HepG2 (cell line): Measurements from ENCODE around the gene FUBP3.

Experiments used
- CREM ChIP-seq, 2 experiments: sonication (generic) in 1 of 2; formaldehyde crosslinking in 1 of 2; IDR thresholded peaks; 2 replicates each; pipeline versions ENCODE4 v1.4.0 to v1.6.1; 2016 to 2020; ENCODE audit warnings: antibody characterized with exemption in 1 of 2, mild to moderate bottlenecking in 1 of 2, missing genetic modification reagents in 1 of 2
- HOXD1 ChIP-seq: sonication (generic); formaldehyde crosslinking; IDR thresholded peaks from 2 replicates; pipeline ENCODE4 v1.5.0; 2020; ENCODE audit warnings: missing genetic modification reagents
- MTA3 ChIP-seq: sonication (generic); formaldehyde crosslinking; IDR thresholded peaks from 2 replicates; pipeline ENCODE4 v1.4.0; 2020; ENCODE audit warnings: missing genetic modification reagents
- NFIC ChIP-seq: IDR thresholded peaks from 2 replicates; pipeline ENCODE4 v1.6.1; 2012; ENCODE audit warnings: mild to moderate bottlenecking, low read length, inconsistent platforms
- NFRKB ChIP-seq: fragments of 450-650 bp; IDR thresholded peaks from 2 replicates; pipeline ENCODE4 v1.6.1; 2017
- POLR2A ChIP-seq, 2 experiments: IDR thresholded peaks; 2 replicates each; pipeline ENCODE4 v1.6.1; 2011; ENCODE audit warnings: low read depth in 2 of 2, low read length in 2 of 2, mild to moderate bottlenecking in 1 of 2, moderate library complexity in 1 of 2; ENCODE audit not compliant: insufficient read depth in 1 of 2
- SP4 ChIP-seq: sonication (generic); formaldehyde crosslinking; IDR thresholded peaks from 2 replicates; pipeline ENCODE4 v1.8.1; 2023; ENCODE audit warnings: mild to moderate bottlenecking, missing genetic modification reagents
- ZNF616 ChIP-seq: sonication (generic); formaldehyde crosslinking; IDR thresholded peaks from 2 replicates; pipeline ENCODE4 v1.5.0; 2020; ENCODE audit warnings: low read depth, mild to moderate bottlenecking, missing genetic modification reagents
- TF ChIP-seq, protein P1 (sequence below): sonication (generic); formaldehyde crosslinking; IDR thresholded peaks from 2 replicates; pipeline ENCODE4 v1.5.0; 2020; ENCODE audit warnings: mild to moderate bottlenecking, missing genetic modification reagents, moderate library complexity
- TF ChIP-seq, protein P2 (sequence below): sonication (generic); formaldehyde crosslinking; IDR thresholded peaks from 2 replicates; pipeline ENCODE4 v1.4.0; 2020; ENCODE audit warnings: missing genetic modification reagents, borderline replicate concordance
- TF ChIP-seq, protein P3 (sequence below): sonication (generic); formaldehyde crosslinking; IDR thresholded peaks from 2 replicates; pipeline ENCODE4 v1.8.0; 2022; ENCODE audit warnings: missing genetic modification reagents, low read depth, mild to moderate bottlenecking, borderline replicate concordance

DNA sequence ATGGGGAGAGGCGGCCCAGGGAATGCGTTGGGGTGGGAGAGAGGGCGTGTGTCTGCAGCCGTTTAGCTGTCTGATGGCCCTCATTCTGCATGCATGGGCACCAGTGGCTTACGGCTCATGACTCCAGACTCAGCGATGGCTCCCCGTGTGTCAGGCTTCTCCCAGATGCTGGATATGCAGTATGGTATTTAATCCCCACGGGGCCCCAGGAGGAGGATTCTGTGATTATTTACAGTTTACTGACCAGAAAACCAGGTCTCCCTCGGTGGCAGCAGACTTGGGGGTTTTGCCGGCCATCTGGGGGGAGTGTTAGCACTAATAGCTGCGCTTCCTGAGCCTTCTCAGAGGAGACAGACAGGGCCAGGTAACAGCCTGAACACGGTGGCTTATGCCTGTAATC lies 89.3 kb downstream of the FUBP3 start:
- TF ChIP-seq, protein P1, sequence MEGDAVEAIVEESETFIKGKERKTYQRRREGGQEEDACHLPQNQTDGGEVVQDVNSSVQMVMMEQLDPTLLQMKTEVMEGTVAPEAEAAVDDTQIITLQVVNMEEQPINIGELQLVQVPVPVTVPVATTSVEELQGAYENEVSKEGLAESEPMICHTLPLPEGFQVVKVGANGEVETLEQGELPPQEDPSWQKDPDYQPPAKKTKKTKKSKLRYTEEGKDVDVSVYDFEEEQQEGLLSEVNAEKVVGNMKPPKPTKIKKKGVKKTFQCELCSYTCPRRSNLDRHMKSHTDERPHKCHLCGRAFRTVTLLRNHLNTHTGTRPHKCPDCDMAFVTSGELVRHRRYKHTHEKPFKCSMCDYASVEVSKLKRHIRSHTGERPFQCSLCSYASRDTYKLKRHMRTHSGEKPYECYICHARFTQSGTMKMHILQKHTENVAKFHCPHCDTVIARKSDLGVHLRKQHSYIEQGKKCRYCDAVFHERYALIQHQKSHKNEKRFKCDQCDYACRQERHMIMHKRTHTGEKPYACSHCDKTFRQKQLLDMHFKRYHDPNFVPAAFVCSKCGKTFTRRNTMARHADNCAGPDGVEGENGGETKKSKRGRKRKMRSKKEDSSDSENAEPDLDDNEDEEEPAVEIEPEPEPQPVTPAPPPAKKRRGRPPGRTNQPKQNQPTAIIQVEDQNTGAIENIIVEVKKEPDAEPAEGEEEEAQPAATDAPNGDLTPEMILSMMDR (CRISPR knock-in tag) = no peak
- TF ChIP-seq MTA3 = no peak
- TF ChIP-seq POLR2A (IDR thresholded peaks at IDR 0.05; ENCODE audit: insufficient read depth in 1 of 2, low read depth in 2 of 2, low read length in 2 of 2) = no peak
- no peak for TF ChIP-seq NFRKB
- TF ChIP-seq CREM (IDR thresholded peaks at IDR 0.05) = no peak
- no peak for TF ChIP-seq CREM (CRISPR knock-in tag; IDR thresholded peaks at IDR 0.05)
- TF ChIP-seq SP4 (CRISPR knock-in tag) = no peak
- no peak for TF ChIP-seq HOXD1 (CRISPR knock-in tag)
- no peak for TF ChIP-seq ZNF616
- TF ChIP-seq, protein P2, sequence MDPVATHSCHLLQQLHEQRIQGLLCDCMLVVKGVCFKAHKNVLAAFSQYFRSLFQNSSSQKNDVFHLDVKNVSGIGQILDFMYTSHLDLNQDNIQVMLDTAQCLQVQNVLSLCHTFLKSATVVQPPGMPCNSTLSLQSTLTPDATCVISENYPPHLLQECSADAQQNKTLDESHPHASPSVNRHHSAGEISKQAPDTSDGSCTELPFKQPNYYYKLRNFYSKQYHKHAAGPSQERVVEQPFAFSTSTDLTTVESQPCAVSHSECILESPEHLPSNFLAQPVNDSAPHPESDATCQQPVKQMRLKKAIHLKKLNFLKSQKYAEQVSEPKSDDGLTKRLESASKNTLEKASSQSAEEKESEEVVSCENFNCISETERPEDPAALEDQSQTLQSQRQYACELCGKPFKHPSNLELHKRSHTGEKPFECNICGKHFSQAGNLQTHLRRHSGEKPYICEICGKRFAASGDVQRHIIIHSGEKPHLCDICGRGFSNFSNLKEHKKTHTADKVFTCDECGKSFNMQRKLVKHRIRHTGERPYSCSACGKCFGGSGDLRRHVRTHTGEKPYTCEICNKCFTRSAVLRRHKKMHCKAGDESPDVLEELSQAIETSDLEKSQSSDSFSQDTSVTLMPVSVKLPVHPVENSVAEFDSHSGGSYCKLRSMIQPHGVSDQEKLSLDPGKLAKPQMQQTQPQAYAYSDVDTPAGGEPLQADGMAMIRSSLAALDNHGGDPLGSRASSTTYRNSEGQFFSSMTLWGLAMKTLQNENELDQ = no peak
- TF ChIP-seq NFIC = no peak
- TF ChIP-seq, protein P3, sequence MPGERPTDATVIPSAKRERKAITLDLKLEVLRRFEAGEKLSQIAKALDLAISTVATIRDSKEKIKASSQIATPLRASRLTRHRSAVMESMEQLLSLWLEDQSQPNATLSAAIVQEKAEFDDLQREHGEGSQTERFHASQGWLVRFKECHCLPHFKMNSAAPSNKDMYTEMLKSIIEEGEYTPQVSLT (CRISPR knock-in tag) = no peak
